CD4-positive, alpha-beta memory T cell (primary cell): Measurements from ENCODE around the gene FBL. TPM values are rescaled to one million over a fixed set of nuclear protein-coding genes. Genes with fewer than 3 reads are reported as not detected.
"Not testable (repeated sequence)": the region's sequence is repeated elsewhere in the genome, so short reads cannot be mapped to it uniquely, and the experiment has no call there.

ENCODE experiments used
- CTCF ChIA-PET: fragments of 350-600 bp; sonication (Branson Sonifier 250); formaldehyde crosslinking; loops from one replicate; lab custom pipeline; 2021; ENCODE audit warnings: inconsistent platforms; ENCODE audit not compliant: partially characterized antibody; lab: Charles Lee
- POLR2A ChIA-PET: fragments of 350-600 bp; sonication (Branson Sonifier 250); formaldehyde crosslinking; loops from one replicate; lab custom pipeline; 2021; ENCODE audit not compliant: partially characterized antibody; lab: Charles Lee
- DNase-seq, 5 donors: peaks; one replicate each; pipeline versions ENCODE4 v3.0.0 to v3.0.0-alpha.2; 2020 to 2022; ENCODE audit warnings: mixed read lengths in 1 of 5
- H3K27ac ChIP-seq: one replicate; pipeline ENCODE4 v1.7.0; 2013; ENCODE audit warnings: low read depth, low read length
- H3K27me3 ChIP-seq: 2 replicates; pipeline ENCODE4 v1.7.0; 2013; ENCODE audit warnings: mild to moderate bottlenecking, low read length, moderate library complexity; ENCODE audit not compliant: insufficient read depth
- H3K36me3 ChIP-seq: 2 replicates; pipeline ENCODE4 v1.7.0; 2013; ENCODE audit warnings: mild to moderate bottlenecking, low read length, moderate library complexity; ENCODE audit not compliant: insufficient read depth
- H3K4me1 ChIP-seq: 2 replicates; pipeline ENCODE4 v1.7.0; 2013; ENCODE audit warnings: mild to moderate bottlenecking, low read length, moderate library complexity; ENCODE audit not compliant: insufficient read depth
- H3K4me3 ChIP-seq, 2 donors: one replicate each; pipeline ENCODE4 v1.7.0; 2013; ENCODE audit warnings: low read length in 2 of 2, mild to moderate bottlenecking in 1 of 2
- H3K9me3 ChIP-seq, 2 donors: one replicate each; pipeline ENCODE4 v1.7.0; 2013; ENCODE audit warnings: low read length in 2 of 2, control low read depth in 1 of 2; ENCODE audit not compliant: control insufficient read depth in 1 of 2
- H3K27ac Mint-ChIP-seq, 7 donors: one replicate each; pipeline ENCODE4 v1.8.0; 2020 to 2021; ENCODE audit warnings: mixed read lengths in 7 of 7, mild to moderate bottlenecking in 6 of 7, inconsistent platforms in 3 of 7, moderate library complexity in 3 of 7
- H3K27me3 Mint-ChIP-seq, 2 donors: one replicate each; pipeline ENCODE4 v1.8.0; 2020 to 2021; ENCODE audit warnings: mixed read lengths in 2 of 2
- H3K36me3 Mint-ChIP-seq, 2 donors: one replicate each; pipeline ENCODE4 v1.8.0; 2020 to 2021; ENCODE audit warnings: mixed read lengths in 2 of 2, inconsistent platforms in 1 of 2, mild to moderate bottlenecking in 1 of 2
- H3K4me1 Mint-ChIP-seq, 4 donors: one replicate each; pipeline ENCODE4 v1.8.0; 2020 to 2021; ENCODE audit warnings: mixed read lengths in 4 of 4, mild to moderate bottlenecking in 1 of 4
- H3K4me3 Mint-ChIP-seq, 8 donors: one replicate each; pipeline ENCODE4 v1.8.0; 2020 to 2021; ENCODE audit warnings: mixed read lengths in 8 of 8, mild to moderate bottlenecking in 7 of 8, moderate library complexity in 6 of 8, inconsistent platforms in 3 of 8
- H3K9me3 Mint-ChIP-seq, 8 donors: one replicate each; pipeline ENCODE4 v1.8.0; 2020 to 2021; ENCODE audit warnings: mixed read lengths in 8 of 8, mild to moderate bottlenecking in 5 of 8, inconsistent platforms in 3 of 8, moderate library complexity in 1 of 8
- intact Hi-C: fragments of 100-400 bp; cut with micrococcal nuclease; formaldehyde crosslinking; loops from one replicate; pipeline ENCODE4 v1.15.1; 2023
- polyA plus RNA-seq, 2 donors: library from polyadenylated mRNA; unstranded; fragments of 300-500 nt; fragmentation: Illumina TruSeq; gene quantifications; one replicate each; pipeline ENCODE4 v1.2.3, GENCODE V29; 2021
- total RNA-seq, 2 experiments: library from RNA; stranded (reverse); gene quantifications; one replicate each; pipeline ENCODE4 v1.2.3, GENCODE V29; 2021

Gene FBL
- total and polyA plus RNA-seq, 4 experiments from 2014 or later, result 173 to 295 (median 228) TPM

- Histone ChIP-seq H3K4me3 (no peak overlapping the region), H3K36me3 (no peaks in the 10 kb centered on the region), H3K27me3 (no peaks in the 10 kb centered on the region), H3K9me3 (no peaks in the 10 kb centered on the region), H3K4me1 (no peaks in the 10 kb centered on the region), H3K27ac (no peak overlapping the region)
- intact Hi-C loops, result no loop called here
- Mint-ChIP-seq H3K27me3 (no peaks in the 10 kb centered on the region), H3K36me3 (peaks cover 8 to 20% of the 10 kb centered on the region in 2 donors), H3K27ac (no peak overlapping the region), H3K4me3 (no peak overlapping the region), H3K4me1 (no peaks in the 10 kb centered on the region), H3K9me3 (no peaks in the 10 kb centered on the region)
- POLR2A ChIA-PET, result no interaction called here
- CTCF ChIA-PET, result interaction anchor here (0.7 to 1.5 kb wide), 3 partner anchors 35 to 80 kb away, joined by 3 to 4 read pairs (median 3); partner anchors contain the start of gene PSMC4
- no peak for DNase-seq
These were observed 44.8 kb upstream of the FBL start for GRCh38 chr19:39890755-39891551.

GRCh38 chr19:39889872-39890754 lies 43.9 kb upstream of the FBL start:
- H3K27ac ChIP-seq, H3K4me1 ChIP-seq, H3K4me1 Mint-ChIP-seq, intact Hi-C loops, H3K4me3 ChIP-seq, H3K27me3 Mint-ChIP-seq, H3K4me3 Mint-ChIP-seq, H3K27me3 ChIP-seq, H3K9me3 Mint-ChIP-seq, POLR2A ChIA-PET, DNase-seq, H3K9me3 ChIP-seq, H3K36me3 ChIP-seq: not testable (repeated sequence)
- H3K36me3 Mint-ChIP-seq, result peaks cover 8 to 20% of the 10 kb centered on the region in 2 donors
- CTCF ChIA-PET, result interaction anchor here (0.7 to 1.5 kb wide), 3 partner anchors 35 to 81 kb away, joined by 3 to 4 read pairs (median 3); partner anchors contain the start of gene PSMC4
- peak overlapping the region in 2 of 7 donors; percentile 3 to 52 for H3K27ac Mint-ChIP-seq

DNA sequence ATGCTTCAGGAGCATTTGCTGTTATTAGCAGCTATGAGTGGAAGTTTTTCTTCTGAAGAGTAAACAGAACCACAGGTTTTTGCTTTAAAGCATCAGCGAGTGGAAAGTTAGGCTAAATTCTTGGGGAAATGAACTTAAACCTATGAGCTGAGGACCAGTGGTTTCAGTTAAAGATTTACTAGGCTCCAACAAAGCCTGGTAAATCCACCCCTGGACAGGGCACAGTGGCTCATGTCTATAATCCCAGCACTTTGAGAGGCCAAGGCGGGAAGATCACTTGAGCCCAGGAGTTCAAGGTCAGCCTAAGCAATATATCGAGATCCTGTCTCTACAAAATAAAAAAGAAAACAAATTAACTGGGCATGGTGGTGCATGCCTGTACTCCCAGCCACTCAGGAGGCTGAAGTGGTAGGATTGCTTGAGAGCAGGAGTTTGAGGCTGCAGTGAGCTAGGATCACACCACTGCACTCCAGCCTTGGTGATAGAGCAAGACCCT lies 41.3 kb upstream of the FBL start:
- intact Hi-C loops, H3K9me3 Mint-ChIP-seq, H3K4me1 Mint-ChIP-seq, DNase-seq, H3K4me3 ChIP-seq, H3K4me3 Mint-ChIP-seq, H3K9me3 ChIP-seq, H3K27me3 Mint-ChIP-seq, POLR2A ChIA-PET, H3K27ac ChIP-seq, H3K27me3 ChIP-seq, H3K27ac Mint-ChIP-seq, H3K4me1 ChIP-seq, H3K36me3 ChIP-seq, CTCF ChIA-PET: not testable (repeated sequence)
- H3K36me3 Mint-ChIP-seq, result peaks cover 3 to 18% of the 10 kb centered on the region in 2 donors

DNA sequence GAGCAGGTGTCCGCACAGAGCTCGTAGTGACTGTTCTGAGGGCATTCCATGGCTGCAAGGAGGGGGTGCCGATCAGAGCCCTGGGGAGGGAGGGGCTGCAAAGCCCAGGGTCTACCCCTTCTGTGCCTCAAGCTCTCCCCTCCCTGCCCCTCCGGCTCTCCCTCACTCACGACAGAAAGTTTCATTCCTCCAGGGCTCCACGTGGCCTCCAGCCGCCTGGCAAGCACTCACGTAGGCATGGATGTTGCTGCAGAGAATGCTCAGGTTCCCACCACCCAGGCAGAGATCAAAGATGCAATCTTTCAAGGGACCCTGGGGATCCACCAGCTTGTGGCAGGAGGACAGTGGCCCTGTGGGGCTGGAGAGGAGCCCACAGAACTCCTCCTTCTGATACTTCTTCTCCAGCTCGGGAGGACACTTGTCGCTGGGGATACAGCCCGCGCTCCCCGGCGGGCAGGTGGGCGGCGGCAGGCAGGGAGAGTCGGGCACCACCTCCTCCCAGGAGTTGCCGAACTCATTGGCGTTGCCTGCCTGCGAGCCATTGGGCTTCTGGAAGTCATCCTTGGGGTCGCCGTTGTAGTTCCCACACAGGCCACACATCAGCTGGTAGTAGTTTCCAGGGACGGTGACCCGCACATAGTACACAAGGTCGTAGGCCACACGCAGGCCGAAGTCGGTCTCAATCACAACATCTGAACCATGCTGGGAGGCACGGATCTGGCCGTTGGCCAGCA lies 39.8 kb upstream of the FBL start:
- intact Hi-C loops, H3K27me3 Mint-ChIP-seq, H3K9me3 Mint-ChIP-seq, H3K4me3 Mint-ChIP-seq, H3K27me3 ChIP-seq, H3K36me3 Mint-ChIP-seq, CTCF ChIA-PET, H3K36me3 ChIP-seq, H3K27ac Mint-ChIP-seq, H3K4me1 ChIP-seq, H3K27ac ChIP-seq, DNase-seq, H3K4me1 Mint-ChIP-seq, H3K9me3 ChIP-seq, POLR2A ChIA-PET, H3K4me3 ChIP-seq: not testable (repeated sequence)

DNA sequence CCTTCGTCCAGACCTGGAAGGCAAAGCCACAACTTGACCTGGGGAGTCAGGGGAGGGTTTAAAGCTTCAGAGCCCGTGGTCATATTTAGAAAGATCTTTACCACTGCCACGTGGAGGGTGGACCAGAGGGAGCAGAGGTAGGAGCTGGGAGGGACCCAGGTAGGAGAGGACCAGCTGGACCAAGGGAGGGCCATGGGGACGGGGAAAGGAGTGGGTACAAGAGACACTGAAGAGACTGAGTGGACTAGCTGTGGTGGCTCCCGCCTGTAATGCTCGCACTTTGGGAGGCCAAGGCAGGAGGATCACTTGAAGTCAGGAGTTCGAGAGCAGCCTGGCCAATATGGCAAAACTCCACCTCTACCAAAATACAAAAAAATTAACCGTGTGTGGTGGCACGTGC lies 38.5 kb upstream of the FBL start:
- H3K27me3 ChIP-seq, DNase-seq, H3K4me1 Mint-ChIP-seq, intact Hi-C loops, H3K36me3 Mint-ChIP-seq, H3K36me3 ChIP-seq, POLR2A ChIA-PET, H3K4me3 ChIP-seq, H3K4me1 ChIP-seq, H3K4me3 Mint-ChIP-seq, CTCF ChIA-PET, H3K27ac Mint-ChIP-seq, H3K9me3 ChIP-seq, H3K9me3 Mint-ChIP-seq, H3K27me3 Mint-ChIP-seq, H3K27ac ChIP-seq: not testable (repeated sequence)

DNA sequence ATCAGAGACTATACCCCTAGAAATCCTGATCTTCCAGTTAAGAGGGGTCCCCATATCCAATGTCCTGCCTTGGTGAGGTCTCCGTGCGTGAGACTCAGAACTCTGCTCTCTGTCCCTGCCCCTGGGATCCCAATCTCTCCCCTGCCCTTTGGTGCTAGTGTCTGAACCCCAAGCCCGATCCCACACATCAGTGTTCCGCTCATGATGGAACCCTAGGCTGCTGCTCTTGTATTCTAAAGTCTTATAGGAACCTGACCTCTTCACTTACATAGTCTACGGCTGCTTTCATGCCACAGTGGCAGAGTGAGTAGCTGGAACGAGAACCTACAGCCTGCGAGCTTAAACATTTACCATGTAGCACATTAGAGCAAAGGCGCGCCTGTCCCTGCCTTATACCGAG lies 36.5 kb upstream of the FBL start:
- POLR2A ChIA-PET, H3K36me3 Mint-ChIP-seq: not testable (repeated sequence)

More for the DNA sequence above, 36.5 kb upstream of the FBL start:
- H3K9me3 Mint-ChIP-seq, H3K9me3 ChIP-seq, H3K27ac ChIP-seq, H3K27me3 ChIP-seq, H3K27ac Mint-ChIP-seq, DNase-seq, H3K4me1 Mint-ChIP-seq, intact Hi-C loops, H3K27me3 Mint-ChIP-seq, H3K36me3 ChIP-seq, H3K4me1 ChIP-seq, H3K4me3 Mint-ChIP-seq, CTCF ChIA-PET, H3K4me3 ChIP-seq: not testable (repeated sequence)
